Measurements from ENCODE around the gene ADAMTSL3. TPM values are rescaled to one million over a fixed set of nuclear protein-coding genes. Genes with fewer than 3 reads are reported as not detected.
"Not testable (repeated sequence)": the region's sequence is repeated elsewhere in the genome, so short reads cannot be mapped to it uniquely, and the experiment has no call there.

ADAMTSL3 gene
- total RNA-seq, 2 donors from 2014 or later: not detected

DNA sequence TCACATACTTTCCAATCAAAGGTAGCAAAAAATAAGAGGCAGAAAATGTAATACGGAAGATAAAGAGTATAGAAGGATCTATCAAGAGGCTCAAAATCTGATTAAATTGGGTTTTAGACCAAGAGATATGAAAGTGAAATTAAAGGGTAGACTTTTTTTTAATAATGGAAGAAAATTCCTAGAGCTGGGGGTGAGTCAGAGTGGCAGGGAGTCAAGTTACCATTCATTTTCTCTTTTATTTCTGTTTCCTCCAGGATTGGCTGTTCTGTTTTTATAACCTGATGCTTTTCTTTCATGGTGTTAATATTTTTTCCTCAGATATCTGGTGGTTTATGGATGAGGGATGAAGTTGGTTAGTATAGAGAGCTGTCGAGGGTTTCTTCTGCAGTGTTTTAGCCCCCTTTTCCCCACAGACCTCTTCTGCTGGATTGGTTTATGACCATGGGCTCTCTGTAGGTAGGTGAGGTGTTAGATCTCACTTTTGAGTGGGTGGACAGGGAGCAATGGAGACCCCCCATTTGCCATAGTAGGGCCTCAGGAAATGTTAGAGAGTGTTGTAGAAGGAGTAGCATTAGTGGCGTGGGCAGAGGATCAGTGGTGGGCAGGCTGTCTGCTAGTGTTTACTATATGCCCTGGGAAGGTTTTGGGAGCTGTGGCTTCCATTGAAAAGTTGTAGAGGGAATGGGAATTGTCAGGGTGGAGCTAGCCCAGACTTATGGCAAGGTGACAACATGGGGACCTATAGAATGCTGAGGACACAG, 380.1 kb downstream of the ADAMTSL3 start:
- Mint-ChIP-seq H3K27ac (no peak overlapping the region), H3K4me1 (no peaks in the 10 kb centered on the region), H3K27me3 (peaks cover 42% of the 10 kb centered on the region), H3K36me3 (ENCODE audit: low read depth) (no peaks in the 10 kb centered on the region), H3K4me3 (no peak overlapping the region)
- H3K9me3 ChIP-seq (ENCODE audit: control insufficient read depth, low read length, poor library complexity, severe bottlenecking): no peaks in the 10 kb centered on the region
- ATAC-seq (no peak), DNase-seq (no peak)

DNA sequence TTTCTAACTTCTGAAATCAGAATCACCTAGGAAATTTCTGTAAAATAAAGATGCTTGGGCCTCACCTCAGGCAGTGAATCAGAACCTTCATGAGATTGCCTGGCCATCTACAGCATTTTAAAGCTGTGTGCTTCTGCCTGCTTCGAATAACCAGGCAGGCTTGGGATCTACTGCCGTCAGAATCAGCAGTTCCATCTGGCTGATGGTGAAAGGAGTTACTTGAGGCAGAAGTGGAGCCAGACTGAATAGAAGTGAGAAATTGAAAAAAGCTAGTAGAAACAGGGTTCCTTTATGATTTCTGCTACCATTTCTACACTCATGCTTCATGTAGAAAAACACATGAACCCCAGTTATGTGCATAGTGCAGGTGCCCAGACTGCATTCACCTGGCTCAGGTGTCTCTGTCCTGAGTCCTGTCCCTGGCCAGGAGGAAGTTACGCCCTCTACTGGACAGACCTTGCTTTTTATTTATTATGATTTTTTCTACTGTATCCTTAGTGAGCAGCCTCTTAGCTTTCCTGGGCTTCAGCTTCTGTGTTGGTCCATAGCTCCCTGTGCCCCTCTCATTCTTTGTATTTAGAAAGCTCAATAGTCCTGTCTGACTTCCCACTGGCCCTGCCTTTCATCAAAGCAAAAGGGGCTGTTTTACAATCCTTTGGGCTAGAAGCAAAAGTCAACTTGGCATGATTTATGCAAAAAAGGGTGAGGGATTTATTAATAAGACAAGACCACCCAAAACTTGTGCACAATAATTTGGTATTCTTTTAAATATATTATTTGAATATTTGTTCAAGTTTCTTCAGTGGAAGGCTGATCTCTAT, 380.9 kb downstream of the ADAMTSL3 start:
- Mint-ChIP-seq H3K36me3 (ENCODE audit: low read depth) (no peaks in the 10 kb centered on the region), H3K27me3 (peaks cover 48% of the 10 kb centered on the region), H3K27ac (no peak overlapping the region), H3K4me1 (no peaks in the 10 kb centered on the region), H3K4me3 (no peak overlapping the region)
- ATAC-seq (no peak), DNase-seq (no peak)
- H3K9me3 ChIP-seq (ENCODE audit: control insufficient read depth, low read length, poor library complexity, severe bottlenecking): no peaks in the 10 kb centered on the region

DNA sequence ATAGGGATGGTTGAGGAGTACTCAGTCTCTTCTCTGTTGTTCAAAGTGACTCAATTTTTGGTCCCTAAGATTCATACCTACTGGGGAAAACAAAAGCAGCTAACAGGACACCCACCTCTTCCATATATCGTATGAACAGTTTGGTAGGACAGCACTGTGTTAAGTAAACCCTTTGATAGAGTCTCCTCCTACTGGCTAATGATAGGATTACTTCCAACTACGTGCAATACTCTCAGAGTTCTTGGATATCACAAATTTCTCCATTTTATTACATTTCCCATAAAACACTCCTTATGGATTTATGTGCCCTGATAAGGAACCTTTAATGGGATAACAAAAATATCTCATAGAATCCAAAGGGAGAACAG, 381.5 kb downstream of the ADAMTSL3 start:
- H3K27me3 Mint-ChIP-seq: peaks cover 54% of the 10 kb centered on the region
- H3K4me1 Mint-ChIP-seq: no peaks in the 10 kb centered on the region
- H3K4me3 Mint-ChIP-seq: no peak overlapping the region
- H3K36me3 Mint-ChIP-seq (ENCODE audit: low read depth): no peaks in the 10 kb centered on the region
- H3K9me3 ChIP-seq (ENCODE audit: control insufficient read depth, low read length, poor library complexity, severe bottlenecking): no peaks in the 10 kb centered on the region
- ATAC-seq (no peak), DNase-seq (no peak)
- H3K27ac Mint-ChIP-seq: no peak overlapping the region

DNA sequence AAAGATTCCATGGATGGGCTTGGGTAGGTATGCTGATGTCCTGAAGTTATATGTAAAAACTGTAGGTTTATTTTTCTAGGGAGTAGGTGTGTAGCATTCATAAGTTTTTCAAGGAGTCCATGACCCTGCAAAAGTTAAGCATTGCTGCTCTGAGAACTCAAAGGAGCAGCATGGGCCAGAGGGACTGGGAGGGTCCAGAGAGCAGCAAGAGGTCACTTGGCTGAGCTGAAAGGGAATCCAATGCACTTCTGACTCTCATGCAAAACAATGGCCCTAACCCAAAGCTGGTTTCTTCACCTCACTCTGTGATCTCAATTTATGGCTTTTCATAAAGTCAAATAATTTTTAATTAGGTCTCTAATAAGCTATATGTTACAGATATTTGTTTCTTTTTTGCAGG, 383.4 kb downstream of the ADAMTSL3 start:
- no peaks in the 10 kb centered on the region for H3K4me1 Mint-ChIP-seq
- H3K27me3 Mint-ChIP-seq: peaks cover 60% of the 10 kb centered on the region
- H3K36me3 Mint-ChIP-seq (ENCODE audit: low read depth): no peaks in the 10 kb centered on the region

DNA sequence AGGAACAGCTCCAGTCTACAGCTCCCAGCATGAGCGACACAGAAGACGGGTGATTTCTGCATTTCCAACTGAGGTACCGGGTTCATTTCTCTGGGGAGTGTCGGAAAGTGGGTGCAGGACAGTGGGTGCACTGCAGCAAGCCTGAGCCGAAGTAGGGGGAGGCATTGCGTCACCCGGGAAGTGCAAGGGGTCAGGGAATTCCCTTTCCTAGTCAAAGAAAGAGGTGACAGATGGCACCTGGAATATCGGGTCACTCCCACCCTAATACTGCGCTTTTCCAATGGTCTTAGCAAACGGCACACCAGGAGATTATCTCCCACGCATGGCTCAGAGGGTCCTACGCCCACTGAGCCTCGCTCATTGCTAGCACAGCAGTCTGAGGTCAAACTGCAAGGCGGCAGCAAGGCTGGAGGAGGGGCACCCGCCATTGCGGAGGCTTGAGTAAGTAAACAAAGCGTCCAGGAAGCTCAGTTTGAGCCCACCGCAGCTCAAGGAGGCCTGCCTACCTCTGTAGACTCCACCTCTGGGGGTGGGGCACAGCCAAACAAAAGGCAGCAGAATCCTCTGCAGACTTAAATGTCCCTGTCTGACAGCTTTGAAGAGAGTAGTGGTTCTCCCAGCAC, 388.6 kb downstream of the ADAMTSL3 start:
- not testable (repeated sequence) for H3K36me3 Mint-ChIP-seq (ENCODE audit: low read depth); ATAC-seq

More for the DNA sequence above, 383.4 kb downstream of the ADAMTSL3 start:
- no peaks in the 10 kb centered on the region for H3K9me3 ChIP-seq (ENCODE audit: control insufficient read depth, low read length, poor library complexity, severe bottlenecking)
- DNase-seq (no peak), ATAC-seq (no peak)
- no peak overlapping the region for H3K27ac Mint-ChIP-seq
- H3K4me3 Mint-ChIP-seq: no peak overlapping the region

GRCh38 chr15:84046064-84046637, 392.2 kb downstream of the ADAMTSL3 start:
- no peak overlapping the region for H3K4me3 Mint-ChIP-seq
- H3K36me3 Mint-ChIP-seq (ENCODE audit: low read depth): no peaks in the 10 kb centered on the region
- H3K27ac Mint-ChIP-seq: no peak overlapping the region
- DNase-seq (no peak), ATAC-seq (no peak)
- peaks cover 5% of the 10 kb centered on the region for H3K27me3 Mint-ChIP-seq
- H3K4me1 Mint-ChIP-seq: no peaks in the 10 kb centered on the region
- H3K9me3 ChIP-seq (ENCODE audit: control insufficient read depth, low read length, poor library complexity, severe bottlenecking): no peaks in the 10 kb centered on the region

More for the DNA sequence above, 388.6 kb downstream of the ADAMTSL3 start:
- H3K4me3 Mint-ChIP-seq; H3K4me1 Mint-ChIP-seq; H3K9me3 ChIP-seq (ENCODE audit: control insufficient read depth, low read length, poor library complexity, severe bottlenecking); DNase-seq; H3K27ac Mint-ChIP-seq: not testable (repeated sequence)
- H3K27me3 Mint-ChIP-seq: peaks cover 29% of the 10 kb centered on the region

GRCh38 chr15:84049480-84049879, 395.6 kb downstream of the ADAMTSL3 start:
- not testable (repeated sequence) for H3K27me3 Mint-ChIP-seq; H3K9me3 ChIP-seq (ENCODE audit: control insufficient read depth, low read length, poor library complexity, severe bottlenecking); H3K4me3 Mint-ChIP-seq; H3K4me1 Mint-ChIP-seq; H3K36me3 Mint-ChIP-seq (ENCODE audit: low read depth); DNase-seq; H3K27ac Mint-ChIP-seq; ATAC-seq

DNA sequence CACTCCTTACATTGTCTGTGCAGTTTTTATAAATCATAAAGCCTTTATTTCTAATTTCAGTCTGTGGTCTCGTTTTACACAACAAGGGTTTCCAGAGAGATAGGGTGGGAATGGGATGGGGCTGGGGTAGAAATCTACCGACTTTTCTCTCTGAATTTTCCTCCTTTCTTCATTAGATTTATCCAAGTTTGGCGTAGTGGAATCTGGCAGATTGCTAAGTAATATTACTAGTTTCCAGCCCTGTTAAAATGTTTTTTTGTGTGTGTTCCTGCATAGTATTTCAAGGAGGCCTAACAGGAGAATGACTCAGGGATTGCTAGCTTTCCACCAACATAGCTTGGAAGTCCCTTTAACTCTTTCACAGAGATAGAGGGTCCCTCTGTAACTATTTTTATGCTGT, 396.2 kb downstream of the ADAMTSL3 start:
- ATAC-seq: no peak
- no peak for DNase-seq
- H3K27ac Mint-ChIP-seq: no peak overlapping the region
- no peaks in the 10 kb centered on the region for H3K4me1 Mint-ChIP-seq
- H3K27me3 Mint-ChIP-seq: peaks cover 5% of the 10 kb centered on the region
- H3K4me3 Mint-ChIP-seq: no peak overlapping the region
- no peaks in the 10 kb centered on the region for H3K36me3 Mint-ChIP-seq (ENCODE audit: low read depth)
- no peaks in the 10 kb centered on the region for H3K9me3 ChIP-seq (ENCODE audit: control insufficient read depth, low read length, poor library complexity, severe bottlenecking)

- not testable (repeated sequence) for H3K27ac Mint-ChIP-seq; H3K27me3 Mint-ChIP-seq; H3K36me3 Mint-ChIP-seq (ENCODE audit: low read depth); H3K9me3 ChIP-seq (ENCODE audit: control insufficient read depth, low read length, poor library complexity, severe bottlenecking); H3K4me3 Mint-ChIP-seq; H3K4me1 Mint-ChIP-seq; DNase-seq
- ATAC-seq: peak; percentile 73
Measured at GRCh38 chr15:84051146-84051545, 397.2 kb downstream of the ADAMTSL3 start.

- ATAC-seq; H3K27me3 Mint-ChIP-seq; H3K36me3 Mint-ChIP-seq (ENCODE audit: low read depth): not testable (repeated sequence)
Measured at GRCh38 chr15:84054544-84054943, 400.6 kb downstream of the ADAMTSL3 start.

DNA sequence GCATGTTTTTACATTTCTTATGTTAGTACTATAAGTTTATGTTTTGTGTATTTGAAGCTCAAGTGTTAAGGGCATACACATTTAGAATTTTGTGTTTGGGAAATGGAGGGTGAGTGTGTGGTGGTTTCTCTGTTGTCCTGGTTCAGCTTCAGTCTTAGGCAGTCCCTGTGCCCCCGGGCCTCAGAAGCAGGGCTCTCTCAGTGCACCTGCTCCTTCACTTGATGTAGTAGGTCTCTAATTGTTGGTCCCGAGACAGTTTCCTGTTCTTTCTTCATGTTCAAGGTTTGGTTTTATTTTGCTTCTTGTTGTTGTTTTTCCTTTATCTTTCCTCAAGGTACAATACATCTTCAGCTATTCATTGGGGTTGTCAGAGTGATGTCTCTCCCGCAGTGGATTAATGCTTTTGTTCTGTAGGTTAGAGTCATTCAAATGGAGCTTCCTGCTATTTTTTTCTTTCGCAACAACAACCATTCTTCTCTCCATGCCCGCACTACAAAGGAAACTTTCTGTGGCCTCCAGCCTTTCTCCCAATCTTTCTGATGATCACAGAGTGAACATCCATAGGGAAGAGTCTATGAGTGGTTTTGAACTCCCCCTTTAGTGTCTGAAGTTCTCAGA, 403.9 kb downstream of the ADAMTSL3 start:
- Mint-ChIP-seq H3K36me3 (ENCODE audit: low read depth) (no peaks in the 10 kb centered on the region), H3K4me3 (no peak overlapping the region), H3K4me1 (no peaks in the 10 kb centered on the region), H3K27ac (no peak overlapping the region), H3K27me3 (no peaks in the 10 kb centered on the region)
- H3K9me3 ChIP-seq (ENCODE audit: control insufficient read depth, low read length, poor library complexity, severe bottlenecking): no peaks in the 10 kb centered on the region
- no peak for DNase-seq
- no peak for ATAC-seq

More at GRCh38 chr15:84054544-84054943, 400.6 kb downstream of the ADAMTSL3 start:
- not testable (repeated sequence) for H3K27ac Mint-ChIP-seq; H3K9me3 ChIP-seq (ENCODE audit: control insufficient read depth, low read length, poor library complexity, severe bottlenecking); DNase-seq; H3K4me1 Mint-ChIP-seq; H3K4me3 Mint-ChIP-seq

DNA sequence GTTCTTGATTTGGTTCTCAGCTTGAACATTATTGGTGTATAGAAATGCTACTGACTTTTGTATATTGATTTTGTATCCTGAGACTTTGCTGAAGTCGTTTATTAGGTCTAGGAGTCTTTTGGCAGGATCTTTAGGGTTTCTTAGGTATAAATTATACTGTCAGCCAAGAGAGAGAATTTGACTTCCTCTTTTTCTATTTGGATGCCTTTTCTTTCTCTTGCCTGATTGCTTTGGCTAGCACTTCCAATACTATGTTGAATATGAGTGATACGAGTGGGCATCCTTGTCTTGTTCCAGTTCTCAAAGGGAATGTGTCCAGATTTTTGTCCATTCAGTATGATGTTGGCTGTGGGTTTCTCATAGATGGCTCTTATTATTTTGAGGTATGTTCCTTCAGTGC, 409.8 kb downstream of the ADAMTSL3 start:
- not testable (repeated sequence) for H3K9me3 ChIP-seq (ENCODE audit: control insufficient read depth, low read length, poor library complexity, severe bottlenecking); H3K36me3 Mint-ChIP-seq (ENCODE audit: low read depth); H3K27me3 Mint-ChIP-seq; DNase-seq; H3K4me1 Mint-ChIP-seq; H3K4me3 Mint-ChIP-seq; ATAC-seq; H3K27ac Mint-ChIP-seq

GRCh38 chr15:84068674-84069073, 414.8 kb downstream of the ADAMTSL3 start:
- H3K4me3 Mint-ChIP-seq; H3K36me3 Mint-ChIP-seq (ENCODE audit: low read depth); DNase-seq; ATAC-seq; H3K9me3 ChIP-seq (ENCODE audit: control insufficient read depth, low read length, poor library complexity, severe bottlenecking); H3K27ac Mint-ChIP-seq; H3K4me1 Mint-ChIP-seq: not testable (repeated sequence)
- peaks cover 21% of the 10 kb centered on the region for H3K27me3 Mint-ChIP-seq
